ENCODE results near the gene PAPOLA. TPM values are rescaled to one million over a fixed set of nuclear protein-coding genes. Genes with fewer than 3 reads are reported as not detected.
"Not testable (repeated sequence)": the region's sequence is repeated elsewhere in the genome, so short reads cannot be mapped to it uniquely, and the experiment has no call there.

The PAPOLA gene
- total RNA-seq = 64.0 and 79.9 TPM in 2 replicates
- 62.5 TPM for polyA plus RNA-seq (2012)

DNA sequence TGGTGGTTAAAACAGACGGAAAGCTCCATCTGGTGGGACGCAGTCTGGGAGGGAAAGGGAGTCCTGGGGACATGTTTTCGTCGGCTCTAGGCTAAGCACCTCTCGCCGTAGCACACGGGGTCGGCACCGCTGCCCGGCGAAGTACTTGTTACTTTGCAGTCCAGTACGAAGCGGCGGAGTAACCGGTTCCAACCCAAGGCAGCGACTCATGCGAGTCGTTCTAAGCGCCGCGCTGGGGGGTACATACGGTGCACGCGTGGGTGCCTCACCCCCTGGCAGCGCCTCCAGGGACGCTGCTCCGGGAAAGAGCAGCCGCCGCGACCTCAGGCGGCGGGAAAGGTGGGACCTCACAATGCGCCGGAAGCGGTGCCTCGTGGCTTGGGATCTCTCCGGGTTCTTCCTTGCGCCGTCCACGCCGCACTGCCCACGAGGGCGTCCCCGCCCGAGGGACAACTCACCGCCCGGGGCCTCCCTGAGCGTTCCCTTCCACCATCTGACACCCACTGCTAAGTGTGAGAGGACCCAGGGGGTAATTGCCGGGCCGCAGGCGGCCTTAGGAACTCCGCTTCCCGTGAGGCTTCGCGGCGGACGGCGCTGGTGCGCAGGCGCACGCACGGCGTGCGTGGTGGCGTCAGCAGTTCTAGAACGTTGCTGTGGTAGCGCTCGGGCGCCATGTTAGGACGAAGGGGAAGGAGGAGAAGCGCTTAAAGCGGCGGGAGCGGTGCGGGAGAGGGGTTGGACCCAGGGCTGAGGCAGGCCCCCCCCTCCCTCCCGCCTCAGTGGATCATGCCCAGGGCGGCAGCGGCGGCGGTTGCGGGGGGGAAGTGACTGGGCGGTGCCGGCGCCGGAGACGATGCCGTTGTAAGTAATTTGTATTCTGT lies at the start of gene PAPOLA:
TSS of gene PAPOLA (plus strand) at position 643 of the 881 bp plus-strand sequence. CDS start at position 854, 211 bp downstream.
- DNase-seq (ENCODE audit: low read depth) = peak; percentile 97

DNA sequence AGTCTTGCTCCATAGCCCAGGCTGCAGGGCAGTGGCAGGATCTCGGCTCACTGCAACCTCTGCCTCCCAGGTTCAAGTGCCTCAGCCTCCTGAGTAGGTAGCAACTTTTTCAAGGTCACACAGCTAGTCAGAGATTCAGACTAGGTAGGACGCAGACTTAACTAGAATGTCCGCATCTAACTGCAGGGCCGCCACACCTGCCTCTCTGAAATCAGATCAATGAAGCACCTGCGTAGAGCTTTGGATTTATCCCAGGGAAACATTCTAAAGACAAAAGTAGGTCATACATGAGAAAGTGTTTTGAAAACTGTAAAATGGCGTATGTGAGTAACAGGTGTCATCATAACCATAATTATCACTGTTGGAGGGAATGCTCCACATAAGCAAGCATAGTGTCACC lies 49.5 kb upstream of the PAPOLA start:
- DNase-seq (ENCODE audit: low read depth) = no peak

DNA sequence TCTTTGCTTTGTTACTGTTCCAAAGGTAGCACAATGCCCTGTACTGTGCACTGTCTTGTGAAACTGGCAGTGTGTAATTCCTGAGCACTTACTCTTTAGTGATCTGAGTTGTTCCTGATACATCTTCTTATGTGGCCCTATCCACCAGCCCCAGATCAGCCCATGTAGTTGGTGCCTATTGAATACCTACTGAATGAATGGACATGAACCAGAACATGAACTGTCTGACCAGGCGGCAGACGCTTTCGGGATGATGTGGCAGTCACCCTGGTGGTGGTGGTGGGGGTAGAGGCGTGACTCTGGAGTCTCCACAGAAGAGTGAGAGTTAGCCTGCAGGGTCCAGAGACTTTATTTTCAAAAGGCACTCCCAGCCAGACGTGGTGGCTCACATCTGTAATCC lies 46.6 kb upstream of the PAPOLA start:
- DNase-seq (ENCODE audit: low read depth) = no peak

DNA sequence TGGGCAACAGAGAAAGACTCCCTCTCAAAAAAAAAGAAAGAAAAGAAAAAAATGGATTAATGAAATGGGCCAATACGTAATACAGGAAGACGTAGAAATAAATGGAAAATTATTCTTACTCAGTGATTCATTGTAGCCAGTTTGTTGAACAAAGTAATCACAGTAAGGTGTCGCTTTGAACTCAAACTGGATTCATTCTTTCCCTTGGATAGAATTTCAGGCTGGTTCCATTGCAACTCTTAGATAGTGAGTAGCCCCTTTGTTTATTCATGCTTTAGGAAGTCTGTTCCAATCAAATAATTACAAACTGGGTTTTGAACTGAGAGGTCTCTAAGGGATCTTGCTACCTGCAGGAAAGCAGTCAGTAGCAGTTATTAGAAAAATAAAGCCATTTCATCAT lies 42.3 kb upstream of the PAPOLA start:
- DNase-seq (ENCODE audit: low read depth) = no peak

DNA sequence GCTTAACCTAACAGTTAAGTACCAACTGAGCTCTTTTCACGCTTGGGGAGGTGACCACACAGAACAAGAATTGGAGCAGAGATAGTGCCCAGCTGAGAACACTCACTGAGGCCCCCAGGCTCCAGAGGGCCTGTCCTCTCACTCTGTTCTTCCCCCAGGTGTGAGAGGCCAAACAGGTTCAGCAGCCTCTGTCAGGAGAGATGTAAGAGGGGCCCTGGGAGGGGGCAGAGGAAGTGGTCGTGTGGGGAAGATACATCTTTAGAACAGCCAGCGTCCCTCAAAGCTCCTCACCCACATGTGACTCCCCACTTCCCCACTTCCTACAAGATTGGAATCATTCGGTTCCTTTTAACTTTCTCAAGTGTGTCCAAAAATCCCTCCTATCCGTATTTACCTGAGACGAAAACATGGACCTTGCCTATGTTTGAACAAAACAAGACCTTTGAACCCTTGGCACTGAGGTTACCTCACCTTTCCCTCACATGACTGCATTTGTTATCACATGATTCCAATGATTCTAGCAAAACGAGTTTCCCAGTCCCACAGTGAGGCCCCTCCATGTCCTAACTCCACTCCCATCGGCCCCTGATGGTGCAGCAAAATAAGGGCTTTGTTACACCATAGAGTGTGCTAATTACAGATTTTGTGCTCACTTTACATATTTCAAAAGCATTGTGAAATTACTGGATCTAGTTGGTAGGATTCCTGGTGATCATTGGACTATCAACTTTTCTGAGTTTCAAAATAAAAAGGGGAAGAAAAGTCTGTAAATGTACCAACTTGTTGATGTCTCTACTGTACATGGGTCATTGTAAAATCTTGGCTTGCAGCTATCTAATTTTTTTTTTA lies 40.0 kb upstream of the PAPOLA start:
- DNase-seq (ENCODE audit: low read depth) = no peak

DNA sequence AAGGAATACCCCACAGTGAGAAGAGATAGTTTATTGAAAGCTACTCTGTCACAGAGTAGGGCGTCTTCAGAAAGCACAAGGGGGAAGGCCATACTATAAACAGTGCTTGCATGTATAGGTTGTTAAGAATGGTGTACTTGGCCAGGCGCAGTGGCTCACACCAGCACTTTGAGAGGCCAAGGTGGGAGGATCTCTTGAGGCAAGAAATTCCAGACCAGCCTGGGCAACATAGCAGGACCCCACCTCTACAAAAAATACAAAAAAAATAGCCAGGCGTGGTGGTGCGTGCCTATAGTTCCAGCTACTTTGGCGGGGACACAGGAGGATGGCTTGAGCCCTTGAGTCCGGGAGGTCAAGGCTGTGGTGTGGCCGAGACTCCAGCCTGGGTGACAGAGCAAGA lies 38.0 kb upstream of the PAPOLA start:
- DNase-seq (ENCODE audit: low read depth) = no peak

DNA sequence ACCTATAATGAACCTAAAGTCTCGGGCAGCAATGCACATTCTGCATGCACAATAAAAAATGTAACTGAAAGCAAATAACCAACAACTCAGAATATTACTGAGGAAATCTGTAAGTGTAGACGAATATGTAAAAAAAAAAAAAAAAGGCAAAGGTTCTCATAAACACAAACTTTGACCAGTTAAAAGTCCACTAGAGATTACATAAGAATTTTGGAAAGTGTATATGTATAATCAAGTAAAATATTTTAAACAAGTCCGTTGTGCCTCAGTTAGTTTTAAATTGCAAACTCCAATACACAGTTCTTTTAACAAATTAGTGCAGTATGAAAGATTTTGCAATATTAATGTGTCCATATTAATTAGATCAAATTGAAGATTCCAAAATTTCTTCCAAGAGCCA lies 35.3 kb upstream of the PAPOLA start:
- DNase-seq (ENCODE audit: low read depth) = no peak

DNA sequence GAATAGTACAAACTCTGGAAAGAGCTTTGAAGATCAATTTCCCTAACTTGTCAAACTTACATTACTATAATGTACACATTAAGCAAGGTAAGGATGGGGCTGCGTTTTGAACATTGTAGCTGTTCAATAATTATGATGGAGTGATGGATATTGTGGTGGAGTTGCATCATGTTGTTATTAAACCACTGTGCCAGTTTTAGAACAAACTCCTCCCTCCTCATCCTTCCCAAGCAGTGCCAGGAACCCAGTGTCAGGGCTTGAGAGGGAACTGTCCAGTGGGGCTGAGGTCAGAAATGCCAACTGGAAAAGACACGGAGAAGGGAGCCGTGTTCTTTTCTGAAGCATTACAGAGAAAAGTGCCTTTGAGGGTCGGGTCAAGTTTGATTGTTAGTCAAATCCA lies 31.9 kb upstream of the PAPOLA start:
- DNase-seq (ENCODE audit: low read depth) = peak; percentile 47

DNA sequence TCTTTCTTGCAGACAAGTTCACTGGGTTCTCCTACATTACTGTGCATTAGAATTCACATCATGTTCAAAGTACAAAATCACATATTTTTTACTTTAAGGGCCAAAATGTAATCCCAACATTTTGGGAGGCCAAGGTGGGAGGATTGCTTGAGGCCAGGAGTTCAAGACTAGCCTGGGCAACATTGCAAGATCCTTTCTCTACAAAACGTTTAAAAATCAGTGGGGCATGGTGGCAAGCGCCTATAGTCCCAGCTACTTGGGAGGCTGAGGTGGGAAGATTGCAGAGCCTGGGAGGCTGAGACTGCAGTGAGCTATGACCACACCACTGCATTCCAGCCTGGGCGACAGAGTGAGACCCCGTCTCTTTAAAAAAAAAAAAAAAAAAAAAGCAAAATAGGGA lies 31.2 kb upstream of the PAPOLA start:
- DNase-seq (ENCODE audit: low read depth) = not testable (repeated sequence)

DNA sequence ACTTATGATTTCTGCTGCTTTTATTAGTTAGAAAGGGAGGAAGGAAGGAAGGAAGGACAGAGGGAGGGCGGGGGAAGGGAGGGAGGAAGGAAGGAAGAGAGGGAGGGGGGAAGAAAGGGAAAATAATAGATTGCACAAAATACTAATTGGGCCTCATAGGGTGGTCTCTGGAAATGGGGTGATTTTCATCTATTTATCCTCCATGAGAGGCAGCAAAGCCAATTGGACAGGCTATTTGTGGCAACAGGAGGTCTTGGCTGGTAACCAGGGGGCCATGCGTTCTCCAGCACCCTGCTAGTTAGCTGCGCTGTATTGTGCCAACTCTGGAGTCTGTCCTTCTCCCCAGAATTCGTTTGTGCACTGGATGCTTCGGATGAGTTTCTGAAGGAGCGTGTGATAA lies 24.1 kb upstream of the PAPOLA start:
- no peak for DNase-seq (ENCODE audit: low read depth)

DNA sequence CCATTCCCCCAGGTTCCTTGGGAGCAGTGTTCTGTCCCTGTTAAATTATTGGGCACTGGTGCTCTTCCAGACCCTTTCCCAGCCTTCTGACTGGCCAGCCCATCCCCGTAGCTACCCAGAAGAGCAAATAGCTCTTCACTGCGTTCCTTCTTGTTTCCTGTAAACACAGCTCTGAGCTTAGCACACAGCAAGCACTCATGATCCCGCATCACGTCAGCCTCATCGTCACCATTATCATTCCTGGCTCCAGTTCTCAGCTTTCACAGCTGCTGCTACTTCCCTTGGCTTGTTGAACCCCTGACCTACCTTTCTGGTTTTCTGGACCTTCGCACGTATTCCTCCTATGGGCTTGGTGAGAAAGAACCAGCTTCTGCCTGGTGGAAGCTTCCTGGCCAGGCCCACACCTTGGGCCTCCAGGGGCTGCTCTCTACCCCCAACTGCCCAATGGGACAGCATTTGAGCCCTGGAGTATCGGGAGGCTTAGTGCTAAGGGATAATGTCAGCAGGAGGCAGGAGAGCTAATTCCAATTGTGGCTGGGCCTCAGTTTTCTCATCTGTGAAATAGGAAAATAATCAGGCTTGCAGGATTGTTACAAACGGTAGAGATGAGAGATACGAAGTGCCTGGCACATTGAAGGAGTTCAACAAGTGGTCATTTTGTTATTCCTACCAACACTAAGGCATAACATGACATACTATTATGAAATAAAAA lies 22.6 kb upstream of the PAPOLA start:
- DNase-seq (ENCODE audit: low read depth) = no peak

DNA sequence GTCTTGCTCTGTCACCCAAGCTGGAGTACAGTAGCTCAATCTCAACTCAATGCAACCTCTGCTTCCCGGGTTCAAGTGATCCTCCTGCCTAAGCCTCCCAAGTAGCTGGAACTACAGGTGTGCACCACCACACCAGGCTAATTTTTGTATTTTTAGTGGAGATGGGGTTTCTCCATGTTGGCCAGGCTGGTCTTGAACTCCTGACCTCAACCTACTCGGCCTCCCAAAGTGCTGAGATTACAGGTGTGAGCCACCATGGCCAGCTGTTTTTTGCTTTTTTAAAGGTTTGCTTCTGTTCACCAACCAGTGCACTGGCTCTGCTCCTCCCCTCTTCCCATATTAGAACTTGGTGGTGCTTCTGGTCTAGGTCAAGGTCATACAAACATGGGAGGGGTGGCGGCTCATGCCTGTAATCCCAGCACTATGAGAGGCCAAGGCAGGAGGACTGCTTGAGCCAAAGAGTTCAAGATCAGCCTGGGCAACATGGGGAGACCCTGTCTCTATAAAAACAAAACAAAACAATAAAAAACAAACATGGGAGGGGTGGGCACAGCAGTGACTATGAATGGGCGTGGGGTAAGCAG lies 20.4 kb upstream of the PAPOLA start:
- no peak for DNase-seq (ENCODE audit: low read depth)

DNA sequence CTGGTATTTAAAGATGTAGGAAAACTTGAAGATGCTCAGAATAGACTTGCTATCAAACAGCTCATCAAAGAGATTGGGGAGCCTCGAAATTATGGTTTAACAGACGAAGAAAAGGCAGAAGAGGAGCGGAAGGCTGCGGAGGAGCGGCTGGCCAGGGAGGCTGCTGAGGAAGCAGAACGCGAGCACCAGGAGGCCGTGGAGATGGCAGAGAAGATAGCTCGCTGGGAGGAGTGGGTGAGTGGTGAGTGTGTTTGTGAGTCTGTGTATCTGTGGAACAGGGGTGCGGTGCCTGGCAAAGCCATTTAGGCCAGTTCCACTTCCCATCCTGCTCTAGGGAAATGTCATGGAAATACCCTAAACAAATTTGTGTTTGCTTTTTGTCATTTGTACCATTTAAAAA lies 19.2 kb upstream of the PAPOLA start:
- DNase-seq (ENCODE audit: low read depth) = no peak

DNA sequence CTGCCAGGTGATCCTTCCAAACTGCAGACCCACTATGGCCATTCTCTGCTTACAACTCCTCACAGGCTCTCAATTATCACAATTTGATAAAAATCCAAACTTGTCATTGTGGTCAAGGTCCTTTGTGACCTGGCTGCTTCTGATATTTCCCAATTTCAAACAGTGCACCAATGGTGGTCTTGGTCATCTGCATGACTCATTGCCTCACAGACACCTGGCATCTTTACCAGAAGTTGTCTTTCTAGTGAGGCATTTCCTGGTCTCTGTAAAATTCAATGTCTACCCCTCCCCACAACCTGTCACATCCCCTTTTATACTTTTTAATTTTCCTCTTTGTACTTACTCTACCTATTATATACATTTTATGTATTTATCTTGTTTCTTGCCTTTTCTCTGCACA lies 17.8 kb upstream of the PAPOLA start:
- DNase-seq (ENCODE audit: low read depth) = no peak

DNA sequence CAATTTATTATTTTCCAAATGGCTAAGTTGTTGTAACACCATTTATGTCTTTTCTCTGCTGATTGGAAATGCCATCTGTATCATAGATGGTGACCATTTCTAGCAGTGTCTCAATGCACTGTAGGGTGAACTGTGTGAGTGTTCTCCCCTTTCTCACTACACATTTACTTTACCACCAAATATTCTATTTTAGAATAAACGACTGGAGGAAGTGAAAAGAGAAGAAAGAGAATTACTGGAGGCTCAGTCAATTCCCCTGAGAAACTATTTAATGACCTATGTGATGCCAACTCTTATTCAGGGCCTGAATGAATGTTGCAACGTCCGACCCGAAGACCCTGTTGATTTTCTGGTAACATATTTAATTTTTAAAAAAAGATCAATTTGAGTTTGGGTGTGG lies 15.5 kb upstream of the PAPOLA start:
- no peak for DNase-seq (ENCODE audit: low read depth)

DNA sequence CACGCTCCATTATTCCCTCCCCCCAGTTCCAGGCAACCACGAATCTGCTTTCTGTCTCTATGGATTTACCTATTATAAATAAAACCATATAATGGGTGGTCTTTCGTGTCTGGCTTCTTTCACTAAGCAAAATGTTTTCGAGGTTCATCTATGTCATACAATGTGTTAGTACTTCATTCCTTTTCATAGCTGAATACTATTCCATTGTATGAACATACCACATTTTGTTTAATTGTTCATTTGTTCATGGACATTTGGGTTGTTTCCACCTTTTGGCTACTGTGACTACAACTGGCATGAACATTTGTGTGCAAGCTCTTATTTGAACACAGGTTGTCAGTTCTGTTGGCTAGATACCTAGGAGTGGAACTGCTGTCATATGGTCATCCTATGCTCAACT lies 12.9 kb upstream of the PAPOLA start:
- no peak for DNase-seq (ENCODE audit: low read depth)

DNA sequence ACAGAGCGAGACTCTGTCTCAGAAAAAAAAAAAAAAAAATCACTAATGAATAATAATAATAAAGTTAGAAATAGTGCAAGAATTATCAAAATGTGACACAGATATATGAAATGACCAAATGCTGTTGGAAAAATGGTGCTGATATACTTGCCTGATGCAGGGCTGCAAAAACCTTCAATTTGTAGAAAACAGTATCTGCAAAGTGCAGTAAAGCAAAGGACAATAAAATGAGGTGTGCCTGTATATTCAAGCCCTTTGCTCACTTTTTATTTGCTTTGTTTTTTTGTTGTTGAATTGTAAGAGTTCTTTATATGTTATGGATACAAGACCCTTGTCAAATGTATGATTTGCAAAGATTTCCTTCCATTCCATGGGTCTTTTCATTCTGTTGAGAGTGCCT lies 9.0 kb upstream of the PAPOLA start:
- DNase-seq (ENCODE audit: low read depth) = no peak

DNA sequence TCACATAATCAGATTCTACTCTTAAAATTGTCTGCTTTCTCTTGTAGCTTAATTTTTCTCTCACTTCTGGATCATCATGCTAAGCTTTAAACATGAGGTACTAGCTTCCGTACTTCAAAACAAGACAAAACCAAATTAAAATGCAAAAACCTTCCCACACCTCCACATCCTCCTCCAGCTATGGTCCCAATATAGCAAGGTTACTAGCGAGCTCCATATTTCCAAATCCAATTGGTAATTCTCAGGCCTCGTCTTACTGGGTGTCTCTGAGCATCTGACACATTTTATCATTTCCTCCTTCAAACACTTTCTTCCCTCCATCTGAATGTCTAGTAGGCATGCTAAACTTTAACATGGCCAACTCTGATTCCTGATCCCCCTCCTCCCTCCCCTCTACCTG lies 7.9 kb upstream of the PAPOLA start:
- DNase-seq (ENCODE audit: low read depth) = no peak

DNA sequence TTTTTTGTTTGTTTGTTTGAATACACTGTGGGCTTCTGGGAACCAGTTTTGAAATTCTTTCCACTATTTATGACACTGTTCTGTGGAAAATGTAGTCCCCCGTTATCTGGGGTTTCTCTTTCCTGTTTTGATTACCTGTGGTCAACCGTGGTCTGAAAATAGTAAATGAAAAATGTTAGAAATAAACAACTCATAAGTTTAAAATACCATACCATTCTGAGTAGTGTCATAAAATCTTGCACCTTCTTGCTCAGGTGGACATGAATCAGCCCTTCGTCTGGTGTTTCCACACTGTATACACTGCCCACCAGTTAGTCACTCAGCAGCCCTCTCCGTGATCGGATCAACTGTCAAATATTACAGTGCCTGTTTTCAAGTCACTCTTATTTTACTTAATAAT lies 5.1 kb upstream of the PAPOLA start:
- DNase-seq (ENCODE audit: low read depth) = no peak

DNA sequence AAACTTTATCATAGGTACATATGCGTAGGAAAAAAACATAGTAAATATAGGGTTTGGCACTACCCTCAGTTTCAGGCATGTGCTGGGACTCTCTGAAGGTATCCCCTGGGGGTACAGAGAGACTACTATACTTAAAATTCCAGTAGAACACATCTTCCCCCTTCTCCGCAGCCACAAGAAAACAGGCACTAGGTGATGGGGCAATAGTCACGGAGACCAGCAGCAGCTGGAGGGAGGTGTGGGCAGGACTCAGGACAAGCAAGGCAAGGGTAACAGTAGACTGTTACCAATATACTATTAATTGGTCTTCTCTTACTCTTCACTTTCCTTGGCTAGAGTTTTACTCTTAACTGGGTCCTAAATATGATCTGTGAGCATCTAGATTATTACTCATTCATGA lies 4.6 kb upstream of the PAPOLA start:
- DNase-seq (ENCODE audit: low read depth) = no peak

DNA sequence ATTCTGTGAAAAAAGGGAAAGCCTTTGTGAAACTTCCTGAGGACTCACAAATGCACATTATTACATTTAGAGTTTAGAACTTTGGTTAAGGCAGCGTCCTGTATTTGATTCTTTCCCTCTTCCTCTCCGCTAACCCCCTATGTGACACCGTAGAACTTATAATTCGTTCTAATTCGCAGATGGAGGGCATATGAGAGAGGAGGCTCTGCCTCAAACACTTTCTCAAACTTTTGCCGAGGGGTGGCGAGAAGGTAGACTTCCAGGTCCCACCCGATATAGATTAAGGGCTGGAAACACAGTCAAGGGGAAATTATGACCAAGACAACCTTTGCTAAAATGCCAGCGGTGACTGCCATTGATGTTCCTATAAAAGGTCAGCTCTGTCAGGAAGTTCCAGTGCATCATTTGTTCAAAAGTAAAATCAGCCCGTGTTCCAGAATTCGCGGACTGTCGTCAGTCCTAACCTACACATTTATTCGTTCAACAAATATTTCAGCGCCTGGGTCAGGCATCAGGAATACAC lies 904 bp upstream of the PAPOLA start:
- no peak for DNase-seq (ENCODE audit: low read depth)

Data from myocyte (in vitro differentiated cells).